NT2/D1 (cell line): ENCODE measurements around the gene TMPRSS15.

ENCODE experiments used
- SUZ12 ChIP-seq: IDR thresholded peaks from 2 replicates; pipeline ENCODE4 v1.6.1; 2011; ENCODE audit not compliant: insufficient read length, insufficient read depth; ENCODE audit errors: extremely low read depth
- YY1 ChIP-seq: IDR thresholded peaks from 2 replicates; pipeline ENCODE4 v1.6.1; 2011; ENCODE audit not compliant: insufficient read length, insufficient read depth
- ZNF274 ChIP-seq: IDR thresholded peaks from 2 replicates; pipeline ENCODE4 v1.6.1; 2011; ENCODE audit warnings: mild to moderate bottlenecking, low read depth, low read length

DNA sequence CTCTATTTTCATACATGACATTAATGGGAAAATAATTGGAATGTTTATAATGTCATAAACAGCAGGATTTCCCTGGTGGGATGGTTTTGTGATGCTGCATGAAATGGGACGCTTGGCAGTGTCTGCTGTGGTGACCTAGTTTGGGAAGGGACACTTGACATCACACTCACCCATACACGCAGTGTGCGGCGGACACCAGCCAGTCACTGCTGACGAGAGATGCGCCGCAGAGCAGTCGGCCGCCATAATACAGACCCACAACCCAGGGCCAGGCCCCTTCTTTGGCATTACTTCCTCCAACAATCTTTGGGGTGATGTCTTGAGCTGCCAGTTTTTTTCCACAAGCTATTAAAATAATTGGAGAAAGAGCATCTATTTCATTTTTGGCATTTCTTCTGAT lies 109.5 kb downstream of the TMPRSS15 start:
- no peak for TF ChIP-seq YY1
- no peak for TF ChIP-seq ZNF274
- no peak for TF ChIP-seq SUZ12
